HepG2 (cell line): ENCODE data around the gene PLXDC2. TPM values are rescaled to one million over a fixed set of nuclear protein-coding genes. Genes with fewer than 3 reads are reported as not detected.

Experiments used
- ATAC-seq: fragments of 200-7000 bp; cut with Tn5 transposase; 3 replicates; pipeline ENCODE4 v1.9.1; 2020; ENCODE audit warnings: mild to moderate bottlenecking, moderate library complexity
- BruUV-seq: library from RNA; stranded (reverse); fragments of 400-500 nt; replicated peaks from 2 replicates; lab custom pipeline; 2021; lab: Mats Ljungman, UMichigan
- CTCF ChIA-PET: fragments of 300-600 bp; formaldehyde crosslinking; extraction: SDS; loops from one replicate; lab custom pipeline; 2021; ENCODE audit warnings: low total read pairs, inconsistent platforms, low intra/inter-chr PET ratio; lab: Yijun Ruan, JAX
- POLR2A ChIA-PET: fragments of 350-600 bp; sonication (Branson Sonifier 250); formaldehyde crosslinking; loops from one replicate; lab custom pipeline; 2020; ENCODE audit warnings: antibody characterized with exemption, inconsistent platforms; lab: Yijun Ruan, JAX
- DNase-seq: peaks from one replicate; pipeline ENCODE4 v3.0.0-alpha.2; 2015; ENCODE audit warnings: low spot score
- FAIRE-seq: peaks from 3 replicates; lab custom pipeline; 2011; peaks lifted over from hg19 to GRCh38; lab: Jason Lieb, UNC
- H2AFZ ChIP-seq: one replicate; pipeline ENCODE4 v1.6.1; 2011; ENCODE audit warnings: low read length, inconsistent platforms
- H3K27ac ChIP-seq: fragments of 300-600 bp; 3 replicates; pipeline ENCODE4 v1.8.0; 2011; ENCODE audit warnings: mixed run types, mild to moderate bottlenecking, mixed read lengths, low read length, inconsistent platforms; ENCODE audit not compliant: insufficient read depth; ENCODE audit errors: extremely low read length
- H3K27me3 ChIP-seq, 2 experiments: fragments of 200-600 bp in 1 of 2; 2 replicates in 1 of 2; 3 replicates in 1 of 2; pipeline versions ENCODE4 v1.6.0 to v1.8.0; 2011; ENCODE audit warnings: low read length in 2 of 2, mild to moderate bottlenecking in 2 of 2, moderate library complexity in 2 of 2, inconsistent platforms in 1 of 2; ENCODE audit not compliant: insufficient read depth in 2 of 2, control insufficient read depth in 1 of 2
- H3K36me3 ChIP-seq, 2 experiments: fragments of 200-600 bp in 1 of 2; replicated peaks in 1 of 2; 2 replicates in 1 of 2; 3 replicates in 1 of 2; pipeline versions ENCODE4 v1.5.1 to v1.8.0; 2011; ENCODE audit warnings: low read length in 2 of 2, inconsistent platforms in 1 of 2; ENCODE audit not compliant: insufficient read depth in 2 of 2, control insufficient read depth in 1 of 2
- H3K4me1 ChIP-seq: 2 replicates; pipeline ENCODE4 v1.5.1; 2012; ENCODE audit warnings: low read length, inconsistent platforms; ENCODE audit not compliant: insufficient read depth
- H3K4me2 ChIP-seq: 2 replicates; pipeline ENCODE4 v1.6.0; 2011; ENCODE audit warnings: low read depth, low read length, inconsistent platforms
- H3K4me3 ChIP-seq, 3 experiments: fragments of 200-600 bp in 1 of 3; sonication (generic), shearing (Covaris generic) in 1 of 3; replicated peaks in 1 of 3; 2 replicates each; pipeline ENCODE4 v1.5.1; 2011 to 2016; ENCODE audit warnings: low read length in 3 of 3, inconsistent platforms in 2 of 3, low read depth in 2 of 3, mild to moderate bottlenecking in 2 of 3, control low read depth in 1 of 3, mixed read lengths in 1 of 3; ENCODE audit not compliant: insufficient read depth in 1 of 3
- H3K79me2 ChIP-seq: one replicate; pipeline ENCODE4 v1.6.1; 2011; ENCODE audit warnings: low read length, inconsistent platforms; ENCODE audit not compliant: insufficient read depth
- H3K9ac ChIP-seq: 2 replicates; pipeline ENCODE4 v1.6.0; 2011; ENCODE audit warnings: mild to moderate bottlenecking, low read depth, low read length, inconsistent platforms; ENCODE audit not compliant: insufficient read depth
- H3K9me3 ChIP-seq: 2 replicates; pipeline ENCODE4 v1.5.1; 2012; ENCODE audit warnings: mild to moderate bottlenecking, low read length
- H4K20me1 ChIP-seq: 2 replicates; pipeline ENCODE4 v1.6.0; 2011; ENCODE audit warnings: inconsistent platforms, mild to moderate bottlenecking, low read length, moderate library complexity; ENCODE audit not compliant: insufficient read depth
- GPN1 ChIP-seq: sonication (generic); formaldehyde crosslinking; IDR thresholded peaks from 2 replicates; pipeline ENCODE4 v1.5.1; 2020; ENCODE audit warnings: missing genetic modification reagents, borderline replicate concordance
- KAT8 ChIP-seq: IDR thresholded peaks from 2 replicates; pipeline ENCODE4 v1.6.1; 2016; ENCODE audit warnings: missing genetic modification reagents, missing compliant biosample characterization
- MLLT10 ChIP-seq: sonication (generic); formaldehyde crosslinking; IDR thresholded peaks from 2 replicates; pipeline ENCODE4 v1.4.0; 2020; ENCODE audit warnings: missing genetic modification reagents
- NCOA1 ChIP-seq: sonication (generic); formaldehyde crosslinking; IDR thresholded peaks from 2 replicates; pipeline ENCODE4 v1.9.0; 2021; ENCODE audit warnings: missing genetic modification reagents
- SMYD3 ChIP-seq: sonication (generic); formaldehyde crosslinking; IDR thresholded peaks from 2 replicates; pipeline ENCODE4 v1.8.1; 2023; ENCODE audit warnings: mild to moderate bottlenecking, missing genetic modification reagents
- ZFAT ChIP-seq: sonication (generic); formaldehyde crosslinking; conservative IDR thresholded peaks from 2 replicates; pipeline ENCODE4 v1.8.1; 2023; ENCODE audit warnings: missing genetic modification reagents, inconsistent platforms
- ZNF83 ChIP-seq: sonication (generic); formaldehyde crosslinking; IDR thresholded peaks from 2 replicates; pipeline ENCODE4 v1.4.0; 2020; ENCODE audit warnings: missing genetic modification reagents, mild to moderate bottlenecking, borderline replicate concordance
- WGBS: methylation state at CpG from one replicate; pipeline ENCODE4 v1.1.6; 2017; ENCODE audit warnings: low lambda C conversion rate; 5-methylcytosine and 5-hydroxymethylcytosine counted together
- in situ Hi-C: cut with HindIII; loops from 2 replicates; pipeline ENCODE4 v1.10.0; 2017; ENCODE audit warnings: low pct_unique_long_range_greater_than_20kb; ENCODE audit not compliant: extremely low pct_ligation_motif_present
- intact Hi-C: fragments of 100-400 bp; cut with micrococcal nuclease; formaldehyde crosslinking; loops from one replicate; pipeline ENCODE4 v1.10.0; 2022; ENCODE audit not compliant: unreplicated experiment
- polyA plus RNA-seq, 8 experiments: library from polyadenylated mRNA; depleted of rRNA in 3 of 8; stranded (reverse) in 7 of 8; unstranded in 1 of 8; fragments of >200 nt; fragmentation: Illumina TruSeq in 4 of 8; extraction: Trizol in 4 of 8; gene quantifications; 2 replicates each; pipeline versions ENCODE4 v1.2.1 to v1.2.3, GENCODE V29; 2011 to 2016; ENCODE audit warnings: low read depth in 4 of 8, missing spikeins in 1 of 8, mixed read lengths in 1 of 8; ENCODE audit not compliant: insufficient read depth in 1 of 8
- total RNA-seq, 5 experiments: library from RNA; depleted of rRNA; stranded (reverse); fragments of >200 nt; fragmentation: Illumina TruSeq; extraction: Trizol; gene quantifications; 2 replicates each; pipeline ENCODE4 v1.2.3, GENCODE V29; 2016; ENCODE audit warnings: low read depth in 1 of 5
- TF ChIP-seq, protein P1 (sequence below): sonication (generic); formaldehyde crosslinking; IDR thresholded peaks from 2 replicates; pipeline ENCODE4 v1.8.0; 2023; ENCODE audit warnings: mild to moderate bottlenecking, missing genetic modification reagents
- TF ChIP-seq, protein P2 (sequence below): IDR thresholded peaks from 2 replicates; pipeline ENCODE4 v1.6.1; 2016; ENCODE audit warnings: low read depth, missing genetic modification reagents, missing compliant biosample characterization
- TF ChIP-seq, protein P3 (sequence below): sonication (generic); formaldehyde crosslinking; IDR thresholded peaks from 2 replicates; pipeline ENCODE4 v1.4.0; 2020; ENCODE audit warnings: missing genetic modification reagents
- TF ChIP-seq, protein P4 (sequence below): sonication (generic); formaldehyde crosslinking; IDR thresholded peaks from 2 replicates; pipeline ENCODE4 v1.4.0; 2020; ENCODE audit warnings: mild to moderate bottlenecking, missing genetic modification reagents

PLXDC2 gene
- total and polyA plus RNA-seq, 2 of the 13 experiments (the other 11 are each of a cell fraction or from before 2014, with no cell fraction given), result 2.1 to 2.4 TPM

DNA sequence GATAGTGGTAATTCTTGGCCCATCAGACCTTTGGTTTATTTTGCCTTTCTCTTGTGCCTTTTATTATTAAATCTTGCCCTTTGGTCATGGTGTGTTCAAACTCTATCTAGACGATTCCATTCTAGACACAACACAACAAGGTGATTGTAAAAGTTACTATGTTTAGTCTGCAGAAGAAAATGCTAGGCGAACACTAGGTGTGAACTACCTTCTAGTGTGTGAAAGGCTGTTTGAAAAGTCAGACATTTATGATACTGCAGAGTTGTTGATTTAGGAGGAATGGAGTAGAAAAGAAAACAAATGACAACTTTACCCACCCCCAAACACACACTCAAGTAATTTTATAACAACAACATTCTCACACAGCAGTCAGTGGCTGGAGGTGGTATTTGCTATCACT lies 103.4 kb downstream of the PLXDC2 start:
- H3K4me1 ChIP-seq, result peaks cover 24% of the 10 kb centered on the region
- H3K4me3 ChIP-seq, result no peak overlapping the region
- intact Hi-C loops, result no loop called here
- no peaks in the 10 kb centered on the region for H3K36me3 ChIP-seq
- H4K20me1 ChIP-seq, result no peaks in the 10 kb centered on the region
- CTCF ChIA-PET, result no interaction called here
- no peaks in the 10 kb centered on the region for H3K9me3 ChIP-seq
- in situ Hi-C loops, result no loop called here
- POLR2A ChIA-PET, result no interaction called here
- FAIRE-seq (no peak), ATAC-seq (no peak), DNase-seq (no peak)
- no TSS peak for BruUV-seq
- TF ChIP-seq GPN1 (CRISPR knock-in tag), result no peak
- TF ChIP-seq, protein P1, sequence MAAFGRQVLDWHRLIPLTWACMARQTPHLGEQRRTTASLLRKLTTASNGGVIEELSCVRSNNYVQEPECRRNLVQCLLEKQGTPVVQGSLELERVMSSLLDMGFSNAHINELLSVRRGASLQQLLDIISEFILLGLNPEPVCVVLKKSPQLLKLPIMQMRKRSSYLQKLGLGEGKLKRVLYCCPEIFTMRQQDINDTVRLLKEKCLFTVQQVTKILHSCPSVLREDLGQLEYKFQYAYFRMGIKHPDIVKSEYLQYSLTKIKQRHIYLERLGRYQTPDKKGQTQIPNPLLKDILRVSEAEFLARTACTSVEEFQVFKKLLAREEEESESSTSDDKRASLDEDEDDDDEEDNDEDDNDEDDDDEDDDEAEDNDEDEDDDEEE (CRISPR knock-in tag), result no peak
- TF ChIP-seq ZNF83, result no peak
- TF ChIP-seq, protein P2, sequence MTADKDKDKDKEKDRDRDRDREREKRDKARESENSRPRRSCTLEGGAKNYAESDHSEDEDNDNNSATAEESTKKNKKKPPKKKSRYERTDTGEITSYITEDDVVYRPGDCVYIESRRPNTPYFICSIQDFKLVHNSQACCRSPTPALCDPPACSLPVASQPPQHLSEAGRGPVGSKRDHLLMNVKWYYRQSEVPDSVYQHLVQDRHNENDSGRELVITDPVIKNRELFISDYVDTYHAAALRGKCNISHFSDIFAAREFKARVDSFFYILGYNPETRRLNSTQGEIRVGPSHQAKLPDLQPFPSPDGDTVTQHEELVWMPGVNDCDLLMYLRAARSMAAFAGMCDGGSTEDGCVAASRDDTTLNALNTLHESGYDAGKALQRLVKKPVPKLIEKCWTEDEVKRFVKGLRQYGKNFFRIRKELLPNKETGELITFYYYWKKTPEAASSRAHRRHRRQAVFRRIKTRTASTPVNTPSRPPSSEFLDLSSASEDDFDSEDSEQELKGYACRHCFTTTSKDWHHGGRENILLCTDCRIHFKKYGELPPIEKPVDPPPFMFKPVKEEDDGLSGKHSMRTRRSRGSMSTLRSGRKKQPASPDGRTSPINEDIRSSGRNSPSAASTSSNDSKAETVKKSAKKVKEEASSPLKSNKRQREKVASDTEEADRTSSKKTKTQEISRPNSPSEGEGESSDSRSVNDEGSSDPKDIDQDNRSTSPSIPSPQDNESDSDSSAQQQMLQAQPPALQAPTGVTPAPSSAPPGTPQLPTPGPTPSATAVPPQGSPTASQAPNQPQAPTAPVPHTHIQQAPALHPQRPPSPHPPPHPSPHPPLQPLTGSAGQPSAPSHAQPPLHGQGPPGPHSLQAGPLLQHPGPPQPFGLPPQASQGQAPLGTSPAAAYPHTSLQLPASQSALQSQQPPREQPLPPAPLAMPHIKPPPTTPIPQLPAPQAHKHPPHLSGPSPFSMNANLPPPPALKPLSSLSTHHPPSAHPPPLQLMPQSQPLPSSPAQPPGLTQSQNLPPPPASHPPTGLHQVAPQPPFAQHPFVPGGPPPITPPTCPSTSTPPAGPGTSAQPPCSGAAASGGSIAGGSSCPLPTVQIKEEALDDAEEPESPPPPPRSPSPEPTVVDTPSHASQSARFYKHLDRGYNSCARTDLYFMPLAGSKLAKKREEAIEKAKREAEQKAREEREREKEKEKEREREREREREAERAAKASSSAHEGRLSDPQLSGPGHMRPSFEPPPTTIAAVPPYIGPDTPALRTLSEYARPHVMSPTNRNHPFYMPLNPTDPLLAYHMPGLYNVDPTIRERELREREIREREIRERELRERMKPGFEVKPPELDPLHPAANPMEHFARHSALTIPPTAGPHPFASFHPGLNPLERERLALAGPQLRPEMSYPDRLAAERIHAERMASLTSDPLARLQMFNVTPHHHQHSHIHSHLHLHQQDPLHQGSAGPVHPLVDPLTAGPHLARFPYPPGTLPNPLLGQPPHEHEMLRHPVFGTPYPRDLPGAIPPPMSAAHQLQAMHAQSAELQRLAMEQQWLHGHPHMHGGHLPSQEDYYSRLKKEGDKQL (CRISPR knock-in tag), result no peak
- TF ChIP-seq ZFAT (CRISPR knock-in tag), result no peak
- TF ChIP-seq SMYD3 (CRISPR knock-in tag), result no peak
- no peak for TF ChIP-seq MLLT10 (CRISPR knock-in tag)
- TF ChIP-seq, protein P3, sequence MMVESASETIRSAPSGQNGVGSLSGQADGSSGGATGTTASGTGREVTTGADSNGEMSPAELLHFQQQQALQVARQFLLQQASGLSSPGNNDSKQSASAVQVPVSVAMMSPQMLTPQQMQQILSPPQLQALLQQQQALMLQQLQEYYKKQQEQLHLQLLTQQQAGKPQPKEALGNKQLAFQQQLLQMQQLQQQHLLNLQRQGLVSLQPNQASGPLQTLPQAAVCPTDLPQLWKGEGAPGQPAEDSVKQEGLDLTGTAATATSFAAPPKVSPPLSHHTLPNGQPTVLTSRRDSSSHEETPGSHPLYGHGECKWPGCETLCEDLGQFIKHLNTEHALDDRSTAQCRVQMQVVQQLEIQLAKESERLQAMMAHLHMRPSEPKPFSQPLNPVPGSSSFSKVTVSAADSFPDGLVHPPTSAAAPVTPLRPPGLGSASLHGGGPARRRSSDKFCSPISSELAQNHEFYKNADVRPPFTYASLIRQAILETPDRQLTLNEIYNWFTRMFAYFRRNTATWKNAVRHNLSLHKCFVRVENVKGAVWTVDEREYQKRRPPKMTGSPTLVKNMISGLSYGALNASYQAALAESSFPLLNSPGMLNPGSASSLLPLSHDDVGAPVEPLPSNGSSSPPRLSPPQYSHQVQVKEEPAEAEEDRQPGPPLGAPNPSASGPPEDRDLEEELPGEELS, result no peak
- TF ChIP-seq, protein P4, sequence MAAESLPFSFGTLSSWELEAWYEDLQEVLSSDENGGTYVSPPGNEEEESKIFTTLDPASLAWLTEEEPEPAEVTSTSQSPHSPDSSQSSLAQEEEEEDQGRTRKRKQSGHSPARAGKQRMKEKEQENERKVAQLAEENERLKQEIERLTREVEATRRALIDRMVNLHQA (CRISPR knock-in tag), result no peak
- TF ChIP-seq KAT8 (CRISPR knock-in tag), result no peak
- TF ChIP-seq NCOA1 (CRISPR knock-in tag), result no peak
- H3K27me3 ChIP-seq, result no peaks in the 10 kb centered on the region
- 39% methylated on average over 2 of the region's 2 CpGs for WGBS
- H3K4me2 ChIP-seq, result no peak overlapping the region
- no peaks in the 10 kb centered on the region for H3K79me2 ChIP-seq
- no peak overlapping the region for H3K27ac ChIP-seq
- no peak overlapping the region for H2AFZ ChIP-seq
- H3K9ac ChIP-seq, result no peak overlapping the region
